Stimulated activated naive B cell treated with anti-CD40 and anti-IgM and Interleukin-4, amounts not matched to agents 10 μg/mL and 1 μg/mL and 100 μg/mL, for 72 hours (primary cell): ENCODE measurements around the gene TBC1D14.

Experiments used
- ATAC-seq, 2 donors: fragments of 150-1000 bp; cut with Tn5 transposase; replicated peaks; 2 replicates each; pipeline ENCODE4 v1.10.0; 2021; ENCODE audit warnings: moderate library complexity in 1 of 2
- DNase-seq: peaks from one replicate; pipeline ENCODE4 v3.0.0; 2021
- H3K27ac Mint-ChIP-seq: one replicate; pipeline ENCODE4 v1.8.0; 2022; ENCODE audit warnings: mild to moderate bottlenecking, mixed read lengths
- H3K27me3 Mint-ChIP-seq, 2 donors: one replicate each; pipeline ENCODE4 v1.8.0; 2022; ENCODE audit warnings: mixed read lengths in 2 of 2
- H3K36me3 Mint-ChIP-seq, 2 donors: one replicate each; pipeline ENCODE4 v1.8.0; 2022; ENCODE audit warnings: mixed read lengths in 2 of 2, mild to moderate bottlenecking in 1 of 2
- H3K4me1 Mint-ChIP-seq, 2 donors: one replicate each; pipeline ENCODE4 v1.8.0; 2022; ENCODE audit warnings: mixed read lengths in 2 of 2, mild to moderate bottlenecking in 1 of 2
- H3K4me3 Mint-ChIP-seq, 2 donors: one replicate each; pipeline ENCODE4 v1.8.0; 2022; ENCODE audit warnings: mild to moderate bottlenecking in 2 of 2, mixed read lengths in 2 of 2, moderate library complexity in 1 of 2
- H3K9me3 Mint-ChIP-seq, 2 donors: one replicate each; pipeline ENCODE4 v1.8.0; 2022; ENCODE audit warnings: mixed read lengths in 2 of 2, mild to moderate bottlenecking in 1 of 2

Gene TBC1D14

GRCh38 chr4:6953751-6954380 is 44.2 kb downstream of the TBC1D14 start:
- no peaks in the 10 kb centered on the region for H3K9me3 Mint-ChIP-seq
- no peak for DNase-seq
- no peaks in the 10 kb centered on the region for H3K27me3 Mint-ChIP-seq
- H3K4me3 Mint-ChIP-seq, result no peak overlapping the region
- H3K36me3 Mint-ChIP-seq, result peaks cover 4 to 7% of the 10 kb centered on the region in 2 donors
- no peak for ATAC-seq
- H3K4me1 Mint-ChIP-seq, result peaks cover 23 to 67% of the 10 kb centered on the region in 2 donors
- peak overlapping the region; percentile 63 for H3K27ac Mint-ChIP-seq

- Mint-ChIP-seq H3K4me1 (peaks cover 21 to 72% of the 10 kb centered on the region in 2 donors), H3K27ac (no peak overlapping the region), H3K27me3 (no peaks in the 10 kb centered on the region), H3K36me3 (peaks cover 0 to 4% of the 10 kb centered on the region in 2 donors), H3K9me3 (no peaks in the 10 kb centered on the region), H3K4me3 (no peak overlapping the region)
- DNase-seq, result no peak
- no peak for ATAC-seq
Measured at GRCh38 chr4:6955261-6955911, 45.8 kb downstream of the TBC1D14 start.

GRCh38 chr4:6956087-6956433 is 46.4 kb downstream of the TBC1D14 start:
- ATAC-seq (no peak), DNase-seq (no peak)
- no peaks in the 10 kb centered on the region for H3K9me3 Mint-ChIP-seq
- H3K4me1 Mint-ChIP-seq, result peaks cover 21 to 76% of the 10 kb centered on the region in 2 donors
- H3K36me3 Mint-ChIP-seq, result peaks cover 0 to 7% of the 10 kb centered on the region in 2 donors
- no peaks in the 10 kb centered on the region for H3K27me3 Mint-ChIP-seq
- H3K27ac Mint-ChIP-seq, result no peak overlapping the region
- no peak overlapping the region for H3K4me3 Mint-ChIP-seq

- no peak overlapping the region for H3K4me3 Mint-ChIP-seq
- H3K27me3 Mint-ChIP-seq, result no peaks in the 10 kb centered on the region
- ATAC-seq (no peak), DNase-seq (no peak)
- H3K4me1 Mint-ChIP-seq, result peaks cover 26 to 76% of the 10 kb centered on the region in 2 donors
- no peaks in the 10 kb centered on the region for H3K9me3 Mint-ChIP-seq
- H3K36me3 Mint-ChIP-seq, result peaks cover 5 to 12% of the 10 kb centered on the region in 2 donors
- H3K27ac Mint-ChIP-seq, result no peak overlapping the region
Measured at GRCh38 chr4:6956434-6957147, 47.0 kb downstream of the TBC1D14 start.

GRCh38 chr4:6957148-6957520 is 47.5 kb downstream of the TBC1D14 start:
- Mint-ChIP-seq H3K9me3 (no peaks in the 10 kb centered on the region), H3K27me3 (no peaks in the 10 kb centered on the region), H3K27ac (no peak overlapping the region), H3K4me1 (peaks cover 28 to 76% of the 10 kb centered on the region in 2 donors), H3K4me3 (no peak overlapping the region), H3K36me3 (peaks cover 10 to 13% of the 10 kb centered on the region in 2 donors)
- ATAC-seq, result no peak
- no peak for DNase-seq

- Mint-ChIP-seq H3K4me1 (peaks cover 30 to 78% of the 10 kb centered on the region in 2 donors), H3K27me3 (no peaks in the 10 kb centered on the region), H3K36me3 (peaks cover 13 to 15% of the 10 kb centered on the region in 2 donors), H3K27ac (no peak overlapping the region), H3K9me3 (no peaks in the 10 kb centered on the region), H3K4me3 (no peak overlapping the region)
- ATAC-seq (no peak), DNase-seq (no peak)
Measured at GRCh38 chr4:6957994-6958393, 48.4 kb downstream of the TBC1D14 start.

- DNase-seq (no peak), ATAC-seq (no peak)
- Mint-ChIP-seq H3K4me3 (no peak overlapping the region), H3K36me3 (peaks cover 13 to 18% of the 10 kb centered on the region in 2 donors), H3K9me3 (no peaks in the 10 kb centered on the region), H3K27ac (no peak overlapping the region), H3K27me3 (no peaks in the 10 kb centered on the region), H3K4me1 (peaks cover 35 to 90% of the 10 kb centered on the region in 2 donors)
Measured at GRCh38 chr4:6959261-6959660, 49.6 kb downstream of the TBC1D14 start.

- no peak overlapping the region for H3K27ac Mint-ChIP-seq
- no peaks in the 10 kb centered on the region for H3K9me3 Mint-ChIP-seq
- H3K27me3 Mint-ChIP-seq, result no peaks in the 10 kb centered on the region
Measured at GRCh38 chr4:6960154-6960553, 50.5 kb downstream of the TBC1D14 start.

GRCh38 chr4:6960628-6961412 is 51.2 kb downstream of the TBC1D14 start:
- Mint-ChIP-seq H3K27ac (no peak overlapping the region), H3K4me3 (no peak overlapping the region), H3K36me3 (peaks cover 13 to 20% of the 10 kb centered on the region in 2 donors), H3K27me3 (no peaks in the 10 kb centered on the region), H3K4me1 (peaks cover 48 to 92% of the 10 kb centered on the region in 2 donors), H3K9me3 (no peaks in the 10 kb centered on the region)
- DNase-seq, result no peak
- ATAC-seq, result no peak

More at GRCh38 chr4:6960154-6960553, 50.5 kb downstream of the TBC1D14 start:
- peaks cover 42 to 90% of the 10 kb centered on the region in 2 donors for H3K4me1 Mint-ChIP-seq
- H3K4me3 Mint-ChIP-seq, result no peak overlapping the region
- no peak for DNase-seq
- peaks cover 13 to 20% of the 10 kb centered on the region in 2 donors for H3K36me3 Mint-ChIP-seq
- ATAC-seq, result no peak

GRCh38 chr4:6961496-6962210 is 52.0 kb downstream of the TBC1D14 start:
- Mint-ChIP-seq H3K27ac (peak overlapping the region; percentile 67), H3K4me3 (no peak overlapping the region), H3K27me3 (no peaks in the 10 kb centered on the region), H3K36me3 (peaks cover 9 to 20% of the 10 kb centered on the region in 2 donors), H3K9me3 (no peaks in the 10 kb centered on the region), H3K4me1 (peaks cover 49 to 90% of the 10 kb centered on the region in 2 donors)
- ATAC-seq (no peak), DNase-seq (no peak)

- DNase-seq (no peak), ATAC-seq (no peak)
- peaks cover 44 to 88% of the 10 kb centered on the region in 2 donors for H3K4me1 Mint-ChIP-seq
- peak overlapping the region; percentile 29 to 47 for H3K4me3 Mint-ChIP-seq
- H3K27ac Mint-ChIP-seq, result peak overlapping the region; percentile 98
- no peaks in the 10 kb centered on the region for H3K9me3 Mint-ChIP-seq
- H3K36me3 Mint-ChIP-seq, result peaks cover 9 to 24% of the 10 kb centered on the region in 2 donors
- H3K27me3 Mint-ChIP-seq, result no peaks in the 10 kb centered on the region
Measured at GRCh38 chr4:6962211-6963041, 52.8 kb downstream of the TBC1D14 start.

- no peaks in the 10 kb centered on the region for H3K27me3 Mint-ChIP-seq
- peak; percentile 14 to 42 for ATAC-seq
- no peak for DNase-seq
- H3K4me3 Mint-ChIP-seq, result peak overlapping the region; percentile 29 to 47
- H3K27ac Mint-ChIP-seq, result peak overlapping the region; percentile 98
- peaks cover 47 to 86% of the 10 kb centered on the region in 2 donors for H3K4me1 Mint-ChIP-seq
- no peaks in the 10 kb centered on the region for H3K9me3 Mint-ChIP-seq
- H3K36me3 Mint-ChIP-seq, result peaks cover 16 to 30% of the 10 kb centered on the region in 2 donors
Measured at GRCh38 chr4:6963139-6963611, 53.5 kb downstream of the TBC1D14 start.

GRCh38 chr4:6964858-6965257 is 55.2 kb downstream of the TBC1D14 start:
- peaks cover 28 to 46% of the 10 kb centered on the region in 2 donors for H3K36me3 Mint-ChIP-seq
- ATAC-seq (peak; percentile 50 to 58), DNase-seq (no peak)
- H3K4me1 Mint-ChIP-seq, result peaks cover 52 to 86% of the 10 kb centered on the region in 2 donors
- peak overlapping the region; percentile 72 to 80 for H3K4me3 Mint-ChIP-seq
- H3K9me3 Mint-ChIP-seq, result no peaks in the 10 kb centered on the region
- peak overlapping the region; percentile 91 for H3K27ac Mint-ChIP-seq
- H3K27me3 Mint-ChIP-seq, result no peaks in the 10 kb centered on the region
